ENCODE results near the gene CBX4. TPM values are rescaled to one million over a fixed set of nuclear protein-coding genes. Genes with fewer than 3 reads are reported as not detected.
"Not testable (repeated sequence)": the region's sequence is repeated elsewhere in the genome, so short reads cannot be mapped to it uniquely, and the experiment has no call there.

The CBX4 gene
- total RNA-seq, 1 experiment from 2014 or later = 16.8 TPM

GRCh38 chr17:79859676-79860615 is 20.7 kb upstream of the CBX4 start:
- no peak for DNase-seq (ENCODE audit: low read depth)

DNA sequence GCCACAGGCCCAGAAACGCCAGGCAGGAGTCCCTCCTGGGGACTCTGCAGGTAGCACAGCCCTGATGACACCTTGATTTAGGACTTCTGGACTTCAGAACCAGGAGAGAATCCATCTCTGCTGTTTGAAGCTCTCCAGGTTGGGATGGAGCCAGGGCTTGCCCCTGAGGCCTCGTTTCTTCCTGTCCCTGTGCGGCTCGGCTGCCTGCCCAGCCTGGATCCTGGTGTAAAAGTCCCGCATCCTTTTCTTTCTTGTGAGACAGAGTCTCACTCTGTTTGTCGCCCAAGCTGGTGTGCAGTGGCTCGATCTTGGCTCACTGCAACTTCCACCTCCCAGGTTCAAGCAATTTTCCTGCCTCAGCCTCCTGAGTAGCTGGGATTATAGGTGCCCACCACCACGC is 17.9 kb upstream of the CBX4 start:
- no peak for DNase-seq (ENCODE audit: low read depth)

- no peak for DNase-seq (ENCODE audit: low read depth)
Observed at GRCh38 chr17:79855331-79856124, 16.3 kb upstream of the CBX4 start.

DNA sequence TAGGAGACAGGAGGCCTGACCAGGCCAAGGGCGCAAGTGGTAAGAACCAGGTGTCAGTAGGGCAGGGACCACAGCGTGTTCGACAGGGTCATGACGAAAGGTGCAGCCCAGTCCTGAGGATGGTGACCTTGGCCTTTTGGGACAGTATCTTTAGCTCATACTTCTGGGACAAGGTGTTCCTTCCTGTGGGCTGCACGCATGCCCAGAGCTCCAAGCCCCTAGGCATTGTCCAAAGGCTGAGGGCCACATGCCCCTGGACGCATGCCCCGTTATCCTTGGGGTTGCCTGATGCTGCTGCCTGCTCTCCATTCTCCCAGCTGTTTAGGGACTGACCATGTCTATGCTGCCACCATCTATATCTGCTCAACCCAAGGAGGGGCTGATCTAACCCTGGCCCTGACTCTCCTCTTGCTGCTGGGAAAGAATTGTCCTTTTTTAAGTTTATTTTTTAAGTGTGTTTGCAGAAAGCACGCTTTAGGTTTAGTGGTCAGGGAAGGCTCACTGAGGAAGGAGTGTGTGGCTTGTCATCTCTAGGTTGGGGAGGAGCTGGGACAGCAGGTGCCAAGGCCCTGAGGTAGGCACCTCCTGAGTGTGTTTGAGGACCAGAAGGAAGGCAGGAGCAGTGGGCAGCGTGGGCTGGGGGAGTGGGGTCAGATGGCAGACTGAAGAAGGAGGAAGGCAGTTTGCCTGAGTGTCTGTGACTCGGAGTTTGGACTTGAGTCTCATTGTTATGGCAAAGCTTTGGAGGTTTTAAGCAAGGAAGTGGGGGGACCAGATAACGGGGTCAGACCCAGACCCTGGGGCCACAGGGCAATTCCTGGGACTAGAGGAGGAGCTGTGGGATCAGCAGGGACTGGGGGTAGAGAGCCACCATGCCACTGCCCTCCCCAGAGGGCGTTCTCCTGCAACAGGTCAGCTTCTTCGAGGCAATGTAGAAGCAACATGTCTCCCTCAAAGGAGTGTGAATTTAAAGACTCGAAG is 15.1 kb upstream of the CBX4 start:
- no peak for DNase-seq (ENCODE audit: low read depth)

GRCh38 chr17:79853168-79853567 is 13.9 kb upstream of the CBX4 start:
- not testable (repeated sequence) for DNase-seq (ENCODE audit: low read depth)

GRCh38 chr17:79852748-79853147 is 13.5 kb upstream of the CBX4 start:
- DNase-seq (ENCODE audit: low read depth) = peak; percentile 40

- peak; percentile 37 for DNase-seq (ENCODE audit: low read depth)
Observed at GRCh38 chr17:79851461-79851817, 12.2 kb upstream of the CBX4 start.

DNA sequence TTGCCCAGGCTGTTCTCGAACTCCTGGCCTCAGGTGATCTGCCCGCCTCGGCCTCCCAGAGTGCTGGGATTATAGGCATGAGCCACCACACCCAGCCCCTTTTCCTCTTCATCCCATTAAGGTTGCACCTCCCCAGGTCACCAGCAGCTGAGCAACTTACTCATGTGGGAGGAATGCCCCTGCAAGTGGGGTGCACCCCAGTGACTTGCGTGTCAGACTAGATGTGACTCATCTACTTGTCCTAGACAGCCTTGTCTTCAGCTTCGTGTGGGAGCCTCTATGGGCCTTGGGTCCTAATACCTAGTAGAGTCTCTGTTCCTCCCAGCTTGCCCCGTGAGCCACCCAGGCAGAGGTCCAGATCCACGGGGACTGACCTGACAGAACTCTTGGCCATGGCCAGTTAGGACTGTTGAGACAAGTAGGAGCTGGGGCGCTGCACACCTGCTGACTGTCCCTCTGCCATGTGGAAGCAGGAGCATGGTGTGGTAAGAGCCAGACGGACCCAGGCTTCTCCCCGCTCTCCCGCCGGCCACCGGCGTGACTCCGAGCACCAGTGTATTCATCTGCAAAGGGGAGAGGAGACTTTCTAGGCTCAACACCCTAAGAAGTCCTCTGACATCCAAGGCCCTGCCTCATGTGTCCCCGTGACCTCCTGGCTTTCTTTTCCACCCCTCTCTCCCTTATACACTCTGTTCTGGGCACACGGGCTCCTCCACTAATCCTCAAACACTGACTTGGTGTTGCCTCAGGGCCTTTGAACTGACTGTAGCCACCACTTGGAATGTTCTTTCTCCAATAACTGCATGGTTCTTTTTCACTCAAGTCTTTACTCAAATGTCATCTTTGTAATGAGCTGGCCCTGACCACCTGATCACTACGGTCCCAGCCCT is 11.6 kb upstream of the CBX4 start:
- peak; percentile 94 for DNase-seq (ENCODE audit: low read depth)

GRCh38 chr17:79849953-79850352 is 10.7 kb upstream of the CBX4 start:
- DNase-seq (ENCODE audit: low read depth) = no peak

DNA sequence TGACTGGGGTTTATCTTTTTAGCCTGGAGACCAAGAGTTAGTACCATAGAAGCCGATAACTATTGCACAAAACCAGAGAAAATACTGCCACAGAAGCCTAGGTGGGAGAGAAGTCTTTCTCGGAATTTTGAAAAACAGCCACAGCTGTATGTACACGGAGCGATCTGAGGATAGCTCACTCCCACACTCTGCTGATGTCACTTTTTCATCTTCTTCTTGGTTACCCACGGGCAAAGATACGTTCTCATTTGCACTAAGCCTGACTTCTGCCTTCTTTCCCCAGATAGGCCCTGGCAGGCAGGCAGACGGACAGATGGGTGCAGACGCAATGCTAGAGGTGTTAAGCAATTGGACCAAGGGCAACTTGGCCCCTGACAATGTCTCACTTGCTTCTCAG is 9.1 kb upstream of the CBX4 start:
- DNase-seq (ENCODE audit: low read depth) = no peak

GRCh38 chr17:79847698-79848369 is 8.6 kb upstream of the CBX4 start:
- DNase-seq (ENCODE audit: low read depth) = no peak

DNA sequence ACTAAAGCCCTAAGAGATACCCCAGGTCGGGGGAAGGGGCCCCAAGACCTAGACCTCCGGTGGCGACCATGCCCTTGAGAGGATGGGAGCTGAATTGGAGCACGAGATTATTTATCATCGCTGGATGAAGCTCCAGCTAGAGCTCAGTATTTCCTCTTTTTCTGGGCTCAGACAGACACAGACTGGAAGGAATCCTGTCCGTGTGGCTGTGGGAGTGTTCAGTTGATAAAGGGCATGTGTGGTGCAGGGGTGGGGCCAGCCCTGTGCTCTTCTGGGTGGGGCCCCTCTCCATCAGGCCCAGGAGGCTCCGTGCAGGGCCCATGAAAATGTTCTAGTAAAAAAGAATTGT is 6.3 kb upstream of the CBX4 start:
- DNase-seq (ENCODE audit: low read depth) = peak; percentile 13

DNA sequence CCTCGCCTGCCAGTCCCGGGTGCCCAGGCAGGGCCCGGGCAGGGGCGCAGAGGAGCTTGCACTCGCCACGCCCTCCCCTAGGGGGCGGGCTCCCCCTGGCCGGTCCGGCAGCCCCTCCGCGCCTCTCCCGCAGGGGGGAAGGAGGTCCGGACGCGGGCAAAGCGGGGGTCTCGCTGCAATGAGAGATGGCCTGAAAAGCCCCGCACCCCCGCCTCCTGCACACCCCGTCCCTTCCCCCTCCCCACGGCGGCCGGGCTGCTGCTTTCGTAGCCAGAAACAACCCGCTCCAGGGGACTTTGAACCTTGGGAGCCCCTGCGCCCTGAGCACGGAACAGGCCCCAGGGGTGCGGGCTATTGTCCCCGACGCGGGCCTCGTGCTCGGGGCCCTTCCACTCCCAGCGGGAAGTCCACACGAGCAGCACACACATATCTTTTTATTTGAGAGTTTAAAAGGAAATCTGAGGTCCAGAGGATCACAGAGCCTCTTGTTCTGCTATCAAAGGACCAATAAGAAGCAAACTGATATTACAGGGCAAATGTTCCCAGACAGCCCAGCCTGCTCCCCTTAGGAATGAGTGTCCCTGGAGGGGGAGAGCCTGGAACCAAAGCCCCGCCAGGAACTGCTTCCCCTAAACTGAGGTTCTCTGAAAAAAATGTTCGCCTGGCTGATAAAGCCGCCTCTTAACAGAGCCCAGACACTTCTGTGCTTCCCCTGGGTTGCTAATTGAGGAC is 5.8 kb upstream of the CBX4 start:
- peak; percentile 49 for DNase-seq (ENCODE audit: low read depth)

GRCh38 chr17:79843816-79844800 is 4.9 kb upstream of the CBX4 start:
- peak; percentile 53 for DNase-seq (ENCODE audit: low read depth)

DNA sequence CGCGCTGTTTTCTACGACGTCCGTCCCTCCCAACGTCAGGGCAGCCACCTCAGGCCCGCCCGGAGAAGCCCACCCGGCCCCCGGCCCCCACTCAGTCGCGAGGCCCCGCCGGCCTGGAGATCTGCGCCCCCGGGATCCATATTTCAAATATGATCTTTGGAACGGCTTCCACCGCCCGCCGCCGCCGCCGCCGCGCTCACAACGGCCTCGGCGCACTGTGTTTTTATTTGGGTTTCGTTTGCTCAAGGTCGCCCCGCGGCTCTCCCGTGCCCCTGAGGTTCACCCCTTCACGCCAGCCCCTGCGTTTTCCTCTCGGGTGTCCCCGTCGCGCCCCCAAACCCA is 4.2 kb upstream of the CBX4 start:
- DNase-seq (ENCODE audit: low read depth) = peak; percentile 22

GRCh38 chr17:79842656-79843473 is 3.6 kb upstream of the CBX4 start:
- peak; percentile 51 for DNase-seq (ENCODE audit: low read depth)

- DNase-seq (ENCODE audit: low read depth) = no peak
Observed at GRCh38 chr17:79842136-79842655, 3.0 kb upstream of the CBX4 start.
